Cardiac muscle cell (in vitro differentiated cells and primary cell): ENCODE data around the gene RTP5. TPM values are rescaled to one million over a fixed set of nuclear protein-coding genes. Genes with fewer than 3 reads are reported as not detected.
"Not testable (repeated sequence)": the region's sequence is repeated elsewhere in the genome, so short reads cannot be mapped to it uniquely, and the experiment has no call there.

ENCODE experiments used
- DNase-seq, 2 donors: peaks; one replicate each; pipeline versions ENCODE4 v3.0.0 to v3.0.0-alpha.2; 2010 to 2017; ENCODE audit warnings: low read depth in 1 of 2, low spot score in 1 of 2
- H3K27ac ChIP-seq: fragments of 200-600 bp; sonication (generic); 2 replicates; pipeline ENCODE4 v1.5.1; 2016
- H3K27me3 ChIP-seq: fragments of 200-600 bp; sonication (generic); 2 replicates; pipeline ENCODE4 v1.6.0; 2016; ENCODE audit warnings: control low read depth
- H3K36me3 ChIP-seq: fragments of 200-600 bp; sonication (generic); 2 replicates; pipeline ENCODE4 v1.5.1; 2016; ENCODE audit warnings: control low read depth
- H3K4me1 ChIP-seq: fragments of 200-600 bp; sonication (generic); 2 replicates; pipeline ENCODE4 v1.8.1; 2017; ENCODE audit warnings: low read depth, mild to moderate bottlenecking, mixed run types
- H3K4me3 ChIP-seq: fragments of 200-600 bp; sonication (generic); 2 replicates; pipeline ENCODE4 v1.5.1; 2016; ENCODE audit warnings: mild to moderate bottlenecking
- H3K9me3 ChIP-seq: fragments of 200-600 bp; sonication (generic); 2 replicates; pipeline ENCODE4 v1.5.1; 2017; ENCODE audit warnings: low read depth, mild to moderate bottlenecking, control low read depth
- CTCF ChIP-seq: IDR thresholded peaks from 2 replicates; pipeline ENCODE4 v1.5.1; 2012; ENCODE audit warnings: low read depth, mild to moderate bottlenecking, low read length
- polyA plus RNA-seq: library from polyadenylated mRNA; unstranded; fragments of >200 nt; fragmentation: Nextera tagmentation; extraction: Ambion mirVana; gene quantifications from 2 replicates; pipeline ENCODE4 v1.2.1, GENCODE V29; 2016
- total RNA-seq: library from RNA; depleted of rRNA; stranded (reverse); fragments of >200 nt; gene quantifications from 2 replicates; pipeline ENCODE4 v1.2.3, GENCODE V29; 2016

Gene RTP5
- total and polyA plus RNA-seq, 2 experiments from 2014 or later = not detected

GRCh38 chr2:241827394-241827793, 42.1 kb upstream of the RTP5 start:
- TF ChIP-seq CTCF = no peak
- DNase-seq = no peak

GRCh38 chr2:241833101-241833663, 36.3 kb upstream of the RTP5 start:
- Histone ChIP-seq H3K9me3 (no peaks in the 10 kb centered on the region), H3K4me3 (no peak overlapping the region), H3K4me1 (no peaks in the 10 kb centered on the region), H3K36me3 (no peaks in the 10 kb centered on the region), H3K27me3 (no peaks in the 10 kb centered on the region), H3K27ac (no peak overlapping the region)
- TF ChIP-seq CTCF = no peak
- peak in 1 of 2 donors; percentile 83 for DNase-seq

More at GRCh38 chr2:241827394-241827793, 42.1 kb upstream of the RTP5 start:
- Histone ChIP-seq H3K27me3 (no peaks in the 10 kb centered on the region), H3K36me3 (no peaks in the 10 kb centered on the region), H3K4me3 (no peak overlapping the region), H3K9me3 (no peaks in the 10 kb centered on the region), H3K4me1 (no peaks in the 10 kb centered on the region), H3K27ac (no peak overlapping the region)

GRCh38 chr2:241833756-241834526, 35.6 kb upstream of the RTP5 start:
- H3K4me1 ChIP-seq, H3K27ac ChIP-seq, H3K9me3 ChIP-seq, H3K4me3 ChIP-seq, H3K27me3 ChIP-seq, DNase-seq, H3K36me3 ChIP-seq: not testable (repeated sequence)

GRCh38 chr2:241834527-241835210, 34.9 kb upstream of the RTP5 start:
- no peak for TF ChIP-seq CTCF
- no peak overlapping the region for H3K4me3 ChIP-seq
- DNase-seq = no peak

GRCh38 chr2:241835611-241836010, 33.9 kb upstream of the RTP5 start:
- TF ChIP-seq CTCF = no peak
- Histone ChIP-seq H3K36me3 (no peaks in the 10 kb centered on the region), H3K27ac (no peak overlapping the region), H3K4me3 (no peak overlapping the region), H3K27me3 (no peaks in the 10 kb centered on the region), H3K9me3 (no peaks in the 10 kb centered on the region), H3K4me1 (no peaks in the 10 kb centered on the region)
- no peak for DNase-seq

More at GRCh38 chr2:241834527-241835210, 34.9 kb upstream of the RTP5 start:
- Histone ChIP-seq H3K4me1 (no peaks in the 10 kb centered on the region), H3K36me3 (no peaks in the 10 kb centered on the region), H3K9me3 (no peaks in the 10 kb centered on the region), H3K27ac (no peak overlapping the region), H3K27me3 (no peaks in the 10 kb centered on the region)

- no peaks in the 10 kb centered on the region for H3K9me3 ChIP-seq
- no peak overlapping the region for H3K4me3 ChIP-seq
- no peak overlapping the region for H3K27ac ChIP-seq
- DNase-seq = no peak
- H3K4me1 ChIP-seq = no peaks in the 10 kb centered on the region
- H3K36me3 ChIP-seq = no peaks in the 10 kb centered on the region
- no peaks in the 10 kb centered on the region for H3K27me3 ChIP-seq
- no peak for TF ChIP-seq CTCF
Observed at GRCh38 chr2:241836292-241836691, 33.2 kb upstream of the RTP5 start.
